ENCODE measurements around the gene DCXR. TPM values are rescaled to one million over a fixed set of nuclear protein-coding genes. Genes with fewer than 3 reads are reported as not detected.

The DCXR gene
- total and polyA plus RNA-seq, 2 of the 4 experiments (the other 2 are of a cell fraction): 36.6 to 139 TPM

- Histone ChIP-seq H3K4me3 (ENCODE audit: insufficient read depth, low read depth, low read length) (no peak overlapping the region), H3K4me2 (ENCODE audit: low read depth, low read length) (no peak overlapping the region), H3K27ac (ENCODE audit: insufficient read depth, low read length) (no peak overlapping the region), H3K4me1 (ENCODE audit: control insufficient read depth, insufficient read depth, low read length) (no peaks in the 10 kb centered on the region), H3K27me3 (ENCODE audit: control insufficient read depth, insufficient read depth, low read length) (no peaks in the 10 kb centered on the region), H3K56ac (ENCODE audit: extremely low read depth, insufficient read depth, low read length) (no peak overlapping the region), H3K14ac (replicated peaks; ENCODE audit: low read depth, low read length) (no peak overlapping the region), H3K79me1 (ENCODE audit: low read depth in 1 of 2, low read length in 2 of 2) (no peaks in the 10 kb centered on the region), H3K36me3 (ENCODE audit: control insufficient read depth, insufficient read depth, low read length) (peaks cover 3% of the 10 kb centered on the region; the same call in 1 of the 2 replicates), H2AFZ (replicated peaks; ENCODE audit: low read length, poor library complexity) (no peak overlapping the region), H2AK5ac (ENCODE audit: low read depth, low read length) (no peak overlapping the region), H3K9me1 (ENCODE audit: insufficient read depth, low read length) (no peaks in the 10 kb centered on the region), H3K9me3 (ENCODE audit: control insufficient read depth, insufficient read depth, low read length) (no peaks in the 10 kb centered on the region), H3K23ac (ENCODE audit: low read depth, low read length) (no peak overlapping the region), H2BK15ac (ENCODE audit: low read depth, low read length) (no peak overlapping the region), H3K4ac (ENCODE audit: low read depth, low read length) (no peak overlapping the region), H2BK5ac (ENCODE audit: low read depth, low read length, poor library complexity, severe bottlenecking) (no peak overlapping the region), H2BK20ac (ENCODE audit: low read depth, low read length) (no peak overlapping the region), H2BK120ac (ENCODE audit: low read depth, low read length) (no peak overlapping the region), H4K91ac (ENCODE audit: insufficient read depth, low read depth, low read length) (no peak overlapping the region), H4K20me1 (ENCODE audit: insufficient read depth, low read length) (no peaks in the 10 kb centered on the region; the same call in 1 of the 2 replicates), H3K9ac (ENCODE audit: low read depth, low read length) (no peak overlapping the region), H2AK9ac (replicated peaks; ENCODE audit: low read depth, low read length, poor library complexity) (no peak overlapping the region), H4K8ac (ENCODE audit: low read depth in 2 of 2, low read length in 2 of 2) (no peak overlapping the region), H4K5ac (ENCODE audit: low read depth, low read length) (no peak overlapping the region), H3K18ac (ENCODE audit: low read depth, low read length) (no peak overlapping the region)
- ChIA-PET CTCF (interaction anchor here (0.5 to 1.3 kb wide), 2 partner anchors 53 to 124 kb away, joined by 3 to 4 read pairs; no protein-coding TSS in a partner anchor), POLR2A (ENCODE audit: unreplicated experiment) (no interaction called here)
- DNase-seq (no peak), ATAC-seq (ENCODE audit: low read depth) (no peak)
- dilution Hi-C loops (cut with HindIII; ENCODE audit: low sequenced_read_pairs, unreplicated experiment) (no loop called here), intact Hi-C loops (cut with micrococcal nuclease) (no loop called here), in situ Hi-C loops (cut with MboI; ENCODE audit: low sequenced_read_pairs) (no loop called here)
- BruUV-seq (replicated peaks): no TSS peak
- 74% methylated on average over 15 of the region's 20 CpGs; no CpG with 5 or more reads in 1 of the 2 experiments for WGBS, 2 experiments (ENCODE audit: extremely low coverage in 2 of 2, insufficient read length in 1 of 2)
- no peak for TF ChIP-seq NFE2L2 (IDR thresholded peaks at IDR 0.05; ENCODE audit: low read depth, low read length)
- TF ChIP-seq MAFK (IDR thresholded peaks at IDR 0.05; ENCODE audit: low read depth, low read length): no peak
- TF ChIP-seq BHLHE40 (IDR thresholded peaks at IDR 0.05; ENCODE audit: low read depth, low read length): no peak
- TF ChIP-seq MXI1 (IDR thresholded peaks at IDR 0.05; ENCODE audit: borderline replicate concordance, low read depth, low read length): no peak
- TF ChIP-seq CHD1 (IDR thresholded peaks at IDR 0.05; ENCODE audit: low read depth, low read length): no peak
- TF ChIP-seq CTCF (conservative IDR thresholded peaks at IDR 0.05; ENCODE audit: low read depth, low read length): no peak
- TF ChIP-seq MAZ (IDR thresholded peaks at IDR 0.05; ENCODE audit: borderline replicate concordance, low read depth, low read length): no peak
- no peak for TF ChIP-seq ELK1 (IDR thresholded peaks at IDR 0.05; ENCODE audit: borderline replicate concordance, low read depth, low read length)
- TF ChIP-seq FOS (IDR thresholded peaks at IDR 0.05; ENCODE audit: low read depth, low read length): no peak
- no peak for TF ChIP-seq SMC3 (IDR thresholded peaks at IDR 0.05; ENCODE audit: low read depth, low read length)
- TF ChIP-seq USF2 (IDR thresholded peaks at IDR 0.05; ENCODE audit: low read depth, low read length): no peak
- TF ChIP-seq RFX5 (IDR thresholded peaks at IDR 0.05; ENCODE audit: low read depth, low read length): no peak
- TF ChIP-seq RAD21 (IDR thresholded peaks at IDR 0.05; ENCODE audit: low read length): no peak
- no peak for TF ChIP-seq CEBPB (IDR thresholded peaks at IDR 0.05; ENCODE audit: low read depth, low read length)
These were observed 25.2 kb downstream of the DCXR start for GRCh38 chr17:82012261-82012639.

Data from IMR-90 (cell line).